ENCODE results near the gene MUC6. TPM values are rescaled to one million over a fixed set of nuclear protein-coding genes. Genes with fewer than 3 reads are reported as not detected.

The MUC6 gene
- total RNA-seq, 3 donors from 2014 or later (not counting 1 experiment from before 2014, with no cell fraction given): not detected

DNA sequence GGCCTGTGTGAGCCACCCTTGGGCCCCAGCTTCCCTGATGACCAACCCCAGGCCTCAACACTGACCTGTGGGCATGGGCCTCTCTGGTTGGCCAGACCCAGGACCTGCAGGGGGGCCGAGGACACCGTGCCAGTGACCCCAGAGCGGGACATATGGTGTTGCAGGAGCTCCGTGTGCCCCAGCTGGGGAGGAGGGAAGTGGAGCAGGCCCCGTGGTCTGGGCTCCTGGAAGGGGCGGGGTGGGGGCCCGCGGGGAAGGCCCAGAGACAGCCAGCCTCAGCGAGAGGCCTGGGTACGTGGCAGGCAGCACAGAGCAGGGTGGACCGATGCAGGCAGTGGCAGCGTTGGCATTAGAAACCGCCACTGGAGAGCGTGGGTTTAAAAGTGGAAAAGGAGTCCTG lies 22.2 kb downstream of the MUC6 start:
- peaks cover 21% of the 10 kb centered on the region for H3K36me3 ChIP-seq (ENCODE audit: control insufficient read depth, insufficient read depth, low read length)
- Mint-ChIP-seq H3K36me3 (no peaks in the 10 kb centered on the region), H3K4me3 (no peak overlapping the region), H3K27me3 (ENCODE audit: low read depth in 2 of 2) (no peaks in the 10 kb centered on the region), H3K9me3 (peaks cover 3 to 17% of the 10 kb centered on the region in 2 donors), H3K27ac (no peak overlapping the region), H3K4me1 (peaks cover 28 to 34% of the 10 kb centered on the region in 2 donors)
- DNase-seq: no peak
- no peak overlapping the region for H3K4me3 ChIP-seq (ENCODE audit: low read length)
- no peak for TF ChIP-seq CTCF (IDR thresholded peaks at IDR 0.05)
- intact Hi-C loops (cut with micrococcal nuclease): loop anchor here (10.0 kb wide), 1 partner anchor 69 kb away; no protein-coding TSS in a partner anchor
- ATAC-seq: no peak
- no peaks in the 10 kb centered on the region for H3K27me3 ChIP-seq (ENCODE audit: control insufficient read depth, insufficient read depth, low read length)
- H3K4me1 ChIP-seq (ENCODE audit: control insufficient read depth, insufficient read depth, low read length): peaks cover 22% of the 10 kb centered on the region
- no peaks in the 10 kb centered on the region for H3K9me3 ChIP-seq (ENCODE audit: control insufficient read depth, insufficient read depth, low read length)
- 87% methylated on average over 14 of the region's 14 CpGs for WGBS (ENCODE audit: insufficient coverage)
- no peak overlapping the region for H3K27ac ChIP-seq (ENCODE audit: low read length)

DNA sequence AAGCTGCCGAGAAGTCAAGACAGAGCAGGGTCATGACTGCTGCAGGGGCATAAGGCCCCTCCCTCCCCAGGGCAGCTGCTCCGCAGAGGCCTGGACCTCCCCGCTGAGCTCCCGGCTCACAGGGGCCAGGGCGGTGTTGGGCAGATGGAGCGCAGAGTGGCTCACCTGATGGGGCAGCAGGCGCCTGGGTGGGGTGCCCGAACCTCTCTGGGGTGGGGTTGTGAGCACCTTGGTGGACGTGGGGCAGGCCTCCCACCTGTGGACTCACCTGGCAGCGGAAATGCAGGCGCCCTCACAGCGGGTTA lies 22.9 kb downstream of the MUC6 start:
- Mint-ChIP-seq H3K4me1 (peaks cover 28 to 34% of the 10 kb centered on the region in 2 donors), H3K27me3 (ENCODE audit: low read depth in 2 of 2) (no peaks in the 10 kb centered on the region), H3K36me3 (no peaks in the 10 kb centered on the region), H3K4me3 (no peak overlapping the region), H3K27ac (no peak overlapping the region), H3K9me3 (peaks cover 3 to 17% of the 10 kb centered on the region in 2 donors)
- no peak overlapping the region for H3K27ac ChIP-seq (ENCODE audit: low read length)
- no peaks in the 10 kb centered on the region for H3K27me3 ChIP-seq (ENCODE audit: control insufficient read depth, insufficient read depth, low read length)
- H3K9me3 ChIP-seq (ENCODE audit: control insufficient read depth, insufficient read depth, low read length): no peaks in the 10 kb centered on the region
- no peak for ATAC-seq
- peaks cover 25% of the 10 kb centered on the region for H3K36me3 ChIP-seq (ENCODE audit: control insufficient read depth, insufficient read depth, low read length)
- TF ChIP-seq CTCF (IDR thresholded peaks at IDR 0.05): no peak
- DNase-seq: no peak
- peaks cover 21% of the 10 kb centered on the region for H3K4me1 ChIP-seq (ENCODE audit: control insufficient read depth, insufficient read depth, low read length)
- WGBS (ENCODE audit: insufficient coverage): 94% methylated on average over 12 of the region's 12 CpGs
- no peak overlapping the region for H3K4me3 ChIP-seq (ENCODE audit: low read length)
- intact Hi-C loops (cut with micrococcal nuclease): loop anchor here (10.0 kb wide), 1 partner anchor 69 kb away; no protein-coding TSS in a partner anchor

- H3K27me3 Mint-ChIP-seq (ENCODE audit: low read depth in 2 of 2): no peaks in the 10 kb centered on the region
- no peak overlapping the region for H3K4me3 Mint-ChIP-seq
- peaks cover 24 to 29% of the 10 kb centered on the region in 2 donors for H3K4me1 Mint-ChIP-seq
- H3K36me3 Mint-ChIP-seq: no peaks in the 10 kb centered on the region
- H3K27ac Mint-ChIP-seq: no peak overlapping the region
- H3K4me1 ChIP-seq (ENCODE audit: control insufficient read depth, insufficient read depth, low read length): peaks cover 18% of the 10 kb centered on the region
- DNase-seq (no peak), ATAC-seq (no peak)
- no peak for TF ChIP-seq CTCF (IDR thresholded peaks at IDR 0.05)
- no peak overlapping the region for H3K27ac ChIP-seq (ENCODE audit: low read length)
- H3K9me3 Mint-ChIP-seq: peaks cover 3 to 14% of the 10 kb centered on the region in 2 donors
- intact Hi-C loops (cut with micrococcal nuclease): loop anchor here (10.0 kb wide), 1 partner anchor 68 kb away; no protein-coding TSS in a partner anchor
- no peaks in the 10 kb centered on the region for H3K9me3 ChIP-seq (ENCODE audit: control insufficient read depth, insufficient read depth, low read length)
- WGBS (ENCODE audit: insufficient coverage): 85% methylated on average over 28 of the region's 28 CpGs
- H3K4me3 ChIP-seq (ENCODE audit: low read length): no peak overlapping the region
- peaks cover 29% of the 10 kb centered on the region for H3K36me3 ChIP-seq (ENCODE audit: control insufficient read depth, insufficient read depth, low read length)
- H3K27me3 ChIP-seq (ENCODE audit: control insufficient read depth, insufficient read depth, low read length): no peaks in the 10 kb centered on the region
Observed at GRCh38 chr11:1012740-1013630, 23.5 kb downstream of the MUC6 start.
